HEK293 (cell line): Measurements from ENCODE around the gene CAV2.

Experiments used
- CTCF ChIA-PET: fragments of 350-600 bp; formaldehyde crosslinking; extraction: SDS; loops from one replicate; lab custom pipeline; 2021; ENCODE audit warnings: antibody characterized with exemption; lab: Yijun Ruan, JAX
- POLR2A ChIA-PET: fragments of 300-600 bp; formaldehyde crosslinking; extraction: SDS; loops from one replicate; lab custom pipeline; 2020; ENCODE audit warnings: antibody characterized with exemption, inconsistent platforms; lab: Yijun Ruan, JAX
- H3K27ac ChIP-seq: fragments of 200-500 bp; sonication (Bioruptor generic); 2 replicates; pipeline ENCODE4 v1.5.1; 2014; ENCODE audit warnings: low read depth, low read length, control low read depth, inconsistent platforms; ENCODE audit errors: extremely low read depth
- H3K36me3 ChIP-seq, 2 experiments: fragments of 200-500 bp in 1 of 2; sonication (Bioruptor generic) in 1 of 2; 1 replicate in 1 of 2; 2 replicates in 1 of 2; pipeline ENCODE4 v1.5.1; 2014 to 2017; ENCODE audit warnings: inconsistent platforms in 2 of 2, low read length in 2 of 2; ENCODE audit not compliant: control insufficient read depth in 2 of 2, insufficient read depth in 1 of 2
- H3K4me1 ChIP-seq: fragments of 200-500 bp; sonication (Bioruptor generic); 2 replicates; pipeline ENCODE4 v1.5.1; 2014; ENCODE audit warnings: mild to moderate bottlenecking, low read length, inconsistent platforms; ENCODE audit not compliant: control insufficient read depth, insufficient read depth
- H3K4me3 ChIP-seq: 2 replicates; pipeline ENCODE4 v1.5.1; 2011; ENCODE audit warnings: low read depth, mild to moderate bottlenecking, control low read depth, low read length, moderate library complexity
- H3K9me3 ChIP-seq: fragments of 200-500 bp; sonication (Bioruptor generic); 2 replicates; pipeline ENCODE4 v1.5.1; 2014; ENCODE audit warnings: low read depth, low read length, inconsistent platforms; ENCODE audit not compliant: control insufficient read depth, insufficient read depth
- ATF2 ChIP-seq: fragments of 450-650 bp; formaldehyde crosslinking; IDR thresholded peaks from 2 replicates; pipeline ENCODE4 v1.5.1; 2016; ENCODE audit warnings: missing biosample characterization, missing genetic modification characterization, low read depth
- BCL11B ChIP-seq: fragments of 450-650 bp; formaldehyde crosslinking; IDR thresholded peaks from 2 replicates; pipeline ENCODE4 v1.5.1; 2016; ENCODE audit warnings: low read depth, missing biosample characterization, missing genetic modification characterization
- BCL6B ChIP-seq: fragments of 450-650 bp; formaldehyde crosslinking; IDR thresholded peaks from 2 replicates; pipeline ENCODE4 v1.5.1; 2017; ENCODE audit warnings: missing biosample characterization, missing genetic modification characterization
- EGR2 ChIP-seq: fragments of 450-650 bp; formaldehyde crosslinking; IDR thresholded peaks from 2 replicates; pipeline ENCODE4 v1.5.1; 2016; ENCODE audit warnings: low read depth, missing biosample characterization, missing genetic modification characterization
- GLIS1 ChIP-seq: fragments of 450-650 bp; formaldehyde crosslinking; IDR thresholded peaks from 2 replicates; pipeline ENCODE4 v1.5.1; 2016; ENCODE audit warnings: missing biosample characterization, missing genetic modification characterization
- HOXD13 ChIP-seq: sonication (generic); formaldehyde crosslinking; IDR thresholded peaks from 2 replicates; pipeline ENCODE4 v1.8.0; 2022; ENCODE audit warnings: missing genetic modification reagents, borderline replicate concordance
- MYNN ChIP-seq: fragments of 450-650 bp; formaldehyde crosslinking; IDR thresholded peaks from 2 replicates; pipeline ENCODE4 v1.5.1; 2016; ENCODE audit warnings: missing biosample characterization, missing genetic modification characterization, borderline replicate concordance
- PATZ1 ChIP-seq: fragments of 450-650 bp; formaldehyde crosslinking; IDR thresholded peaks from 2 replicates; pipeline ENCODE4 v1.5.1; 2016; ENCODE audit warnings: missing biosample characterization, missing genetic modification characterization
- RBAK ChIP-seq: fragments of 450-650 bp; formaldehyde crosslinking; IDR thresholded peaks from 2 replicates; pipeline ENCODE4 v1.5.1; 2016; ENCODE audit warnings: missing biosample characterization, missing genetic modification characterization
- SALL2 ChIP-seq: fragments of 450-650 bp; formaldehyde crosslinking; IDR thresholded peaks from 2 replicates; pipeline ENCODE4 v1.5.0; 2017; ENCODE audit warnings: missing biosample characterization, mild to moderate bottlenecking, missing genetic modification characterization, borderline replicate concordance
- SCRT1 ChIP-seq: fragments of 450-650 bp; formaldehyde crosslinking; IDR thresholded peaks from 2 replicates; pipeline ENCODE4 v1.5.1; 2016; ENCODE audit warnings: missing biosample characterization, missing genetic modification characterization, borderline replicate concordance
- ZBTB1 ChIP-seq: fragments of 450-650 bp; formaldehyde crosslinking; IDR thresholded peaks from 2 replicates; pipeline ENCODE4 v1.5.1; 2016; ENCODE audit warnings: missing biosample characterization, missing genetic modification characterization
- ZBTB20 ChIP-seq: fragments of 450-650 bp; formaldehyde crosslinking; IDR thresholded peaks from 2 replicates; pipeline ENCODE4 v1.5.1; 2016; ENCODE audit warnings: missing biosample characterization, missing genetic modification characterization
- ZFP3 ChIP-seq: fragments of 450-650 bp; formaldehyde crosslinking; IDR thresholded peaks from 2 replicates; pipeline ENCODE4 v1.5.1; 2016; ENCODE audit warnings: low read depth, missing biosample characterization, missing genetic modification characterization
- ZNF155 ChIP-seq: fragments of 450-650 bp; formaldehyde crosslinking; IDR thresholded peaks from 2 replicates; pipeline ENCODE4 v1.5.1; 2016; ENCODE audit warnings: missing biosample characterization, missing genetic modification characterization
- ZNF157 ChIP-seq: fragments of 450-650 bp; formaldehyde crosslinking; IDR thresholded peaks from 2 replicates; pipeline ENCODE4 v1.5.1; 2016; ENCODE audit warnings: missing biosample characterization, missing genetic modification characterization
- ZNF211 ChIP-seq: fragments of 450-650 bp; formaldehyde crosslinking; IDR thresholded peaks from 2 replicates; pipeline ENCODE4 v1.5.1; 2016; ENCODE audit warnings: low read depth, missing biosample characterization, missing genetic modification characterization
- ZNF274 ChIP-seq, 2 experiments: fragments of 200-500 bp in 1 of 2; fragments of 450-650 bp in 1 of 2; sonication (Bioruptor generic) in 1 of 2; formaldehyde crosslinking in 1 of 2; IDR thresholded peaks; 2 replicates each; pipeline versions ENCODE4 v1.5.1 to v1.6.1; 2014 to 2016; ENCODE audit warnings: borderline replicate concordance in 1 of 2, inconsistent platforms in 1 of 2, low read length in 1 of 2, missing biosample characterization in 1 of 2, missing genetic modification characterization in 1 of 2
- ZNF335 ChIP-seq: fragments of 450-650 bp; formaldehyde crosslinking; conservative IDR thresholded peaks from 2 replicates; pipeline ENCODE4 v1.5.1; 2016; ENCODE audit warnings: missing biosample characterization, missing genetic modification characterization
- ZNF423 ChIP-seq: fragments of 450-650 bp; formaldehyde crosslinking; IDR thresholded peaks from 2 replicates; pipeline ENCODE4 v1.5.1; 2016; ENCODE audit warnings: missing biosample characterization, missing genetic modification characterization
- ZNF600 ChIP-seq: fragments of 450-650 bp; formaldehyde crosslinking; IDR thresholded peaks from 2 replicates; pipeline ENCODE4 v1.5.1; 2016; ENCODE audit warnings: missing biosample characterization, missing genetic modification characterization
- ZNF610 ChIP-seq: fragments of 450-650 bp; formaldehyde crosslinking; IDR thresholded peaks from 2 replicates; pipeline ENCODE4 v1.5.1; 2016; ENCODE audit warnings: missing biosample characterization, missing genetic modification characterization, borderline replicate concordance
- ZNF626 ChIP-seq: fragments of 450-650 bp; sonication (Bioruptor Pico); formaldehyde crosslinking; IDR thresholded peaks from 2 replicates; pipeline ENCODE4 v1.5.1; 2018; ENCODE audit warnings: missing biosample characterization, missing genetic modification characterization, inconsistent platforms
- ZNF76 ChIP-seq: fragments of 450-650 bp; formaldehyde crosslinking; IDR thresholded peaks from 2 replicates; pipeline ENCODE4; 2016; ENCODE audit warnings: low read depth, missing biosample characterization, missing genetic modification characterization, borderline replicate concordance
- ZNF776 ChIP-seq: fragments of 450-650 bp; formaldehyde crosslinking; IDR thresholded peaks from 2 replicates; pipeline ENCODE4 v1.5.0; 2017; ENCODE audit warnings: missing biosample characterization, missing genetic modification characterization, borderline replicate concordance
- ZNF792 ChIP-seq: fragments of 450-650 bp; formaldehyde crosslinking; IDR thresholded peaks from 2 replicates; pipeline ENCODE4 v1.5.1; 2016; ENCODE audit warnings: missing biosample characterization, missing genetic modification characterization
- ZNF830 ChIP-seq: fragments of 450-650 bp; IDR thresholded peaks from 2 replicates; pipeline ENCODE4 v1.5.0; 2018; ENCODE audit warnings: missing biosample characterization, missing genetic modification characterization, low read depth, mild to moderate bottlenecking, moderate library complexity
- ZNF837 ChIP-seq: fragments of 450-650 bp; formaldehyde crosslinking; IDR thresholded peaks from 2 replicates; pipeline ENCODE4 v1.5.1; 2016; ENCODE audit warnings: missing biosample characterization, missing genetic modification characterization
- ZNF843 ChIP-seq: fragments of 450-650 bp; formaldehyde crosslinking; IDR thresholded peaks from 2 replicates; pipeline ENCODE4 v1.5.1; 2016; ENCODE audit warnings: missing biosample characterization, missing genetic modification characterization
- ZSCAN23 ChIP-seq: fragments of 450-650 bp; formaldehyde crosslinking; IDR thresholded peaks from 2 replicates; pipeline ENCODE4 v1.5.1; 2016; ENCODE audit warnings: missing biosample characterization, missing genetic modification characterization

CAV2 gene

GRCh38 chr7:116463956-116464355, 35.6 kb upstream of the CAV2 start:
- POLR2A ChIA-PET = no interaction called here
- CTCF ChIA-PET = interaction anchor here (0.9 to 1.0 kb wide), 2 partner anchors 127 to 346 kb away, joined by 5 read pairs; no protein-coding TSS in a partner anchor
- Histone ChIP-seq H3K4me3 (no peak overlapping the region), H3K36me3 (no peaks in the 10 kb centered on the region), H3K27ac (no peak overlapping the region), H3K9me3 (no peaks in the 10 kb centered on the region), H3K4me1 (no peaks in the 10 kb centered on the region)
- TF ChIP-seq ZFP3 (tag by site-specific recombination) (no peak), BCL6B (tag by site-specific recombination) (no peak), ATF2 (no peak), SALL2 (no peak)

- H3K4me3 ChIP-seq = no peak overlapping the region
- ChIA-PET POLR2A (no interaction called here), CTCF (interaction anchor here (0.9 to 1.2 kb wide), 2 partner anchors 13 to 346 kb away, joined by 3 to 5 read pairs; no protein-coding TSS in a partner anchor)
- TF ChIP-seq ZNF274 (IDR thresholded peaks at IDR 0.05; ENCODE audit: low read length) (no peak), ZNF274 (tag by site-specific recombination; IDR thresholded peaks at IDR 0.05; ENCODE audit: borderline replicate concordance) (no peak), ZNF76 (tag by site-specific recombination) (no peak), ZNF155 (no peak), ZNF610 (tag by site-specific recombination) (no peak), ZNF837 (tag by site-specific recombination) (no peak), ZNF776 (tag by site-specific recombination) (no peak), ZNF423 (tag by site-specific recombination) (no peak), ZNF792 (tag by site-specific recombination) (no peak), BCL11B (no peak), GLIS1 (tag by site-specific recombination) (no peak), RBAK (no peak), EGR2 (tag by site-specific recombination) (no peak), HOXD13 (CRISPR knock-in tag) (no peak), SCRT1 (tag by site-specific recombination) (no peak), ZNF830 (no peak), ZNF157 (tag by site-specific recombination) (no peak), ZNF211 (no peak), ZBTB20 (no peak)
- H3K36me3 ChIP-seq = no peaks in the 10 kb centered on the region
- no peaks in the 10 kb centered on the region for H3K4me1 ChIP-seq
- H3K9me3 ChIP-seq = no peaks in the 10 kb centered on the region
- H3K27ac ChIP-seq = no peak overlapping the region
These were observed 35.2 kb upstream of the CAV2 start for GRCh38 chr7:116464375-116464774.

- POLR2A ChIA-PET = no interaction called here
- CTCF ChIA-PET = interaction anchor here (0.6 to 1.2 kb wide), 3 partner anchors 14 to 345 kb away, joined by 3 to 5 read pairs (median 3); no protein-coding TSS in a partner anchor
- TF ChIP-seq ZNF335 (tag by site-specific recombination) (no peak), ZBTB1 (tag by site-specific recombination) (no peak), ZNF626 (no peak), ZNF600 (tag by site-specific recombination) (no peak), ZSCAN23 (no peak), PATZ1 (tag by site-specific recombination) (no peak), ZNF423 (tag by site-specific recombination) (no peak), ZNF843 (tag by site-specific recombination) (no peak), MYNN (tag by site-specific recombination) (no peak)
These were observed 34.4 kb upstream of the CAV2 start for GRCh38 chr7:116465125-116465524.

More at GRCh38 chr7:116465125-116465524, 34.4 kb upstream of the CAV2 start:
- H3K36me3 ChIP-seq = no peaks in the 10 kb centered on the region
- H3K9me3 ChIP-seq = no peaks in the 10 kb centered on the region
- H3K4me3 ChIP-seq = no peak overlapping the region
- no peaks in the 10 kb centered on the region for H3K4me1 ChIP-seq
- H3K27ac ChIP-seq = no peak overlapping the region
